Epithelial cell of esophagus (primary cell): ENCODE measurements around the gene LYPLA2.
"Not testable (repeated sequence)": the region's sequence is repeated elsewhere in the genome, so short reads cannot be mapped to it uniquely, and the experiment has no call there.

Source experiments
- DNase-seq: peaks from one replicate; pipeline ENCODE4 v3.0.0; 2010; ENCODE audit warnings: low read depth
- H3K4me3 ChIP-seq: 2 replicates; pipeline ENCODE4 v1.5.1; 2011; ENCODE audit warnings: mild to moderate bottlenecking, low read length, control low read depth
- TF ChIP-seq, protein P1 (sequence below): IDR thresholded peaks from 2 replicates; pipeline ENCODE4 v1.5.1; 2011; ENCODE audit warnings: low read depth, mild to moderate bottlenecking, low read length, control low read depth, inconsistent platforms; ENCODE audit not compliant: insufficient read depth; ENCODE audit errors: missing control alignments

LYPLA2 gene

GRCh38 chr1:23792151-23792945 is 1.4 kb downstream of the LYPLA2 start:
- peak overlapping the region; percentile 97 for H3K4me3 ChIP-seq
- TF ChIP-seq, protein P1, sequence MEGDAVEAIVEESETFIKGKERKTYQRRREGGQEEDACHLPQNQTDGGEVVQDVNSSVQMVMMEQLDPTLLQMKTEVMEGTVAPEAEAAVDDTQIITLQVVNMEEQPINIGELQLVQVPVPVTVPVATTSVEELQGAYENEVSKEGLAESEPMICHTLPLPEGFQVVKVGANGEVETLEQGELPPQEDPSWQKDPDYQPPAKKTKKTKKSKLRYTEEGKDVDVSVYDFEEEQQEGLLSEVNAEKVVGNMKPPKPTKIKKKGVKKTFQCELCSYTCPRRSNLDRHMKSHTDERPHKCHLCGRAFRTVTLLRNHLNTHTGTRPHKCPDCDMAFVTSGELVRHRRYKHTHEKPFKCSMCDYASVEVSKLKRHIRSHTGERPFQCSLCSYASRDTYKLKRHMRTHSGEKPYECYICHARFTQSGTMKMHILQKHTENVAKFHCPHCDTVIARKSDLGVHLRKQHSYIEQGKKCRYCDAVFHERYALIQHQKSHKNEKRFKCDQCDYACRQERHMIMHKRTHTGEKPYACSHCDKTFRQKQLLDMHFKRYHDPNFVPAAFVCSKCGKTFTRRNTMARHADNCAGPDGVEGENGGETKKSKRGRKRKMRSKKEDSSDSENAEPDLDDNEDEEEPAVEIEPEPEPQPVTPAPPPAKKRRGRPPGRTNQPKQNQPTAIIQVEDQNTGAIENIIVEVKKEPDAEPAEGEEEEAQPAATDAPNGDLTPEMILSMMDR, result no peak
- no peak for DNase-seq

DNA sequence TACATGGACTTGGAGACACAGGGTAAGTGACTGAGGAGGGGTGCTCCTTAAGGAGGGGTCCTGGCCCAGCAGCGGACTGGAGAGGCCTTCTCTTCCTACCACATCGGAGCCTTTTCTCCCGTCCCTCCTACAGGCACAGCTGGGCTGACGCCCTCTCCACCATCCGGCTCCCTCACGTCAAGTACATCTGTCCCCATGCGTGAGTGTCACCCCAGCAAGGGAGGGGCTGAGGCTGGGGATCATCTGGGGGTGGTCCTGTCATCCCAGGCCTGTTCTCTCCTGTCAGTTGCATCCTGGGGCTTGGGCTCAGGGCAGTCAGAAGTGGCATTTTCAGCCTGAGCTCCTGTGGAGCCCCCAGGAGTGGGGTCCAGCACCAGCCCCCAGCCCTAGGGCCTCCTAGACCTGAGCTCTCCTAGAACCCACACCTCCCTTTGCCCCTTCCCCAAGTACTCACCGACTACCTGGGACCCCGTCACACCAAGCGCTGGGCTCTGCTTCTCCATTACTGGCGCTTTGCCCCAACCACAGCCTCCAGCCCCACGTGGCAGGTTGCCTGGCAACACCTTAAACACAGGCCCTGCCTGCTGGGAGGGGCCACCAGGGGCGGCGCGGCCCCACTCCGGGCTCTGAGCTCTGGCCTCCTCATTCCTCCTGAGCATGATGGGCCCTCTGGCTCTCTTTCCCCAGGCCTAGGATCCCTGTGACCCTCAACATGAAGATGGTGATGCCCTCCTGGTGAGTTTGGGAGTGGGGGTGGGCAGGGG is 2.3 kb downstream of the LYPLA2 start:
- H3K4me3 ChIP-seq, result no peak overlapping the region
- TF ChIP-seq, protein P1, result no peak
- DNase-seq, result peak; percentile 59

DNA sequence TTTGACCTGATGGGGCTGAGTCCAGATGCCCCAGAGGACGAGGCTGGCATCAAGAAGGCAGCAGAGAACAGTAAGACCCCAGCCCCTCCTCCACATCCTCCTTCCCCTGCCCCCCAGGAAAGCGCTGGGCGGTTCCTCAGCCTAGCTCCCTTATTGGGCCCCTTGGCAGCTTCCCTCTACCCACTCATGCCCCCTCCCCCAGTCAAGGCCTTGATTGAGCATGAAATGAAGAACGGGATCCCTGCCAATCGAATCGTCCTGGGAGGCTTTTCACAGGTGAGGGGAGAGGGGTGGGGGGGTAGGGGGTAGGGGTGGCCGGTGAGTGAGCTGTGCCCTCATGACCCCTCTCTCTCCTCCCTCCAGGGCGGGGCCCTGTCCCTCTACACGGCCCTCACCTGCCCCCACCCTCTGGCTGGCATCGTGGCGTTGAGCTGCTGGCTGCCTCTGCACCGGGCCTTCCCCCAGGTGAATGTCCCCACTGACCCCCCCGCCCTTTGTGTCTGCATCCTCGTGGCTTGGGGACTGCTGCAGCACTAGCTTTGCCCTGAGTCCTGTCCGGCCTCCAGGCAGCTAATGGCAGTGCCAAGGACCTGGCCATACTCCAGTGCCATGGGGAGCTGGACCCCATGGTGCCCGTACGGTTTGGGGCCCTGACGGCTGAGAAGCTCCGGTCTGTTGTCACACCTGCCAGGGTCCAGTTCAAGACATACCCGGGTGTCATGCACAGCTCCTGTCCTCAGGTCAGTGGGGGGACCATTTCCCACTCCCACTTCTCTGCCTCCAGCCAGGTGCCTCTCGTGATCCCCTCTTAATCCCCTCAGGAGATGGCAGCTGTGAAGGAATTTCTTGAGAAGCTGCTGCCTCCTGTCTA is 3.2 kb downstream of the LYPLA2 start:
- TF ChIP-seq, protein P1, result no peak
- no peak overlapping the region for H3K4me3 ChIP-seq

DNA sequence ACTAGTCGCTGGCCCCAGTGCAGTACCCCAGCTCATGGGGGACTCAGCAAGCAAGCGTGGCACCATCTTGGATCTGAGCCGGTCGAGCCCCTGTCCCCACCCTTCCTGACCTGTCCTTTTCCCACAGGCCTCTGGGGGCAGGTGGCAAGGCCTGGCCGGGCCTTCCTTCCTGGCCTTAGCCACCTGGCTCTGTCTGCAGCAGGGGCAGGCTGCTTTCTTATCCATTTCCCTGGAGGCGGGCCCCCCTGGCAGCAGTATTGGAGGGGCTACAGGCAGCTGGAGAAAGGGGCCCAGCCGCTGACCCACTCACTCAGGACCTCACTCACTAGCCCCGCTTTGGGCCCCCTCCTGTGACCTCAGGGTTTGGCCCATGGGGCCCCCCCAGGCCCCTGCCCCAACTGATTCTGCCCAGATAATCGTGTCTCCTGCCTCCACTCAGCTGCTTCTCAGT is 3.8 kb downstream of the LYPLA2 start:
- not testable (repeated sequence) for DNase-seq, H3K4me3 ChIP-seq

More for the DNA sequence above, 3.2 kb downstream of the LYPLA2 start:
- DNase-seq, result no peak

DNA sequence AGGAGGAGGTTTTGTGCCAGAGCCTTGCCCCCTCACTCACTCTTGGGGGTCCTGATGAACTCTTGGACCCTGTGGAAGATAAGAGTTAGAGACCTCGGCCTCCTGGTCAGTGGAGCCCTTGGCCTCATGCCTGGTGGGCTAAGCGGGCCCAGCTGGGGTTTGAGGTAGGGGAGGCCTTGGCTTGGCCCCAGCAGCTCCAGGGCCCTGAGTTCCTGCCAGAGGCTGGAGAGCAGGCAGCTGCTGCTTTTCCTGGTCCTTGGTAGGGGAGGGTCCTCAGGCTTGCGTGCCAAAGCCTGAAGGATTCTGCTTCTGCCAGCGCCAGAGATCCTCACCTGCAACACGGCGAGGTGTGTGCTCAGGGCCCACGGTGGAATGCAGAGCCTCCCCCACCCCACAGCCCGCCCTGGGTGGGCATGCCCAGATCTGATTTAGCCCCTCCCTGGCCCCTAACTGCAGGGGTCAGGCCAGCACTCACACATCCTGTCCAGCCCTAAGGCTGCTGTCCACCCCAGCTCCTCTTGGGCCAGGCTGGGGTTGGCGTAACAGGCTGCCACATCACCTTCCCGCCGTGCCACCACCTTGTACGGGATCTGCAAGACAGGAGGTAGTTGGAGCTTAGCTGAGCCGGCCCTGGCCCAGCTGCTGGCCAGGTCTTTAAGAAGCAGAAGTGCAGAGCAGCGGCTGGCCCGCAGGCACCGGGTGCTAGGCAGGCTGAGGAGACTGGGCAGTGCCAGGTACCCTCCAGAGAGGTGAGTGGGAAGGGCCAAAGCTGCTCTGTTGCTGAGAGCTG is 4.9 kb downstream of the LYPLA2 start:
- no peak overlapping the region for H3K4me3 ChIP-seq
- no peak for DNase-seq
- TF ChIP-seq, protein P1, result no peak

DNA sequence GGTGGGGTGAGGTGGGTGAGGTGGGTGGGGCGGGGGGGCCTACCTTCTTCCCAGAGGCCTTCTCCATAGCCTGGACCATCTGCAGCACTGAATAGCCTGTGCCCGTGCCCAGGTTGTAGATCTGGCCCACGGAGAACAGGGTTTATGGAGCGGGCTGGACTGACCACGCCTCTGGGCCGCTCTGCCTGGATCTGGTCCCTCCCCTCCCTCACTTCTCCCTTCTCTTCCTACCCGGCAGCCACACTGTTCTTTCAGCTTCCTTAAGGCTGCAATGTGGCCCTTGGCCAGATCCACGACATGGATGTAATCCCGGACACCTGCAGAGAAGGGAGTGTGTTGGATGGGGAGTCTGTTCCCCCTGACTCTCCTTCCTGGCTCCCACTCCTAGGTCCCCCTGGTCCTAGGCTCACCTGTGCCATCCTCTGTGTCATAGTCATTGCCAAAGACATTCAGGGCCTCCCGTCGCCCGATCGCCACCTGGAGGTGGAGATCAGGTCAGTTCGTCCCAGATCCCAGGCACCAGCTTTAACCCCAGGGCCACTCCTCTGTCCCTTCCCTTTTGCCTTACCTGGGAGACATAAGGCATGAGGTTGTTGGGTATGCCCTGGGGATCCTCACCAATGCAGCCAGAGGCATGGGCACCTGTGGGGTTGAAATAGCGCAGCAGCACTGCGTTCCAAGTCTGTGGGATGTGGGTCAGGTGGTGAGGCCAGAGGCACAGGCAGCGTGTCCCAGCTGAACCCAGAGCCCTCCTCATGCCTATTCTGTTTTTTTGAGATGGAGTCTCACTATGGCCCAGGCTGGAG is 5.7 kb downstream of the LYPLA2 start:
- no peak overlapping the region for H3K4me3 ChIP-seq
- TF ChIP-seq, protein P1, result no peak
- no peak for DNase-seq
